Measurements from ENCODE around the gene DHH. TPM values are rescaled to one million over a fixed set of nuclear protein-coding genes. Genes with fewer than 3 reads are reported as not detected.

DHH gene
- total RNA-seq, 2 experiments from 2014 or later: 0.08 to 0.20 TPM

GRCh38 chr12:49055092-49055491 is 39.5 kb downstream of the DHH start:
- POLR2A ChIA-PET: interaction anchor here (1.3 to 2.3 kb wide), 2 partner anchors 15 to 76 kb away, joined by 4 to 9 read pairs; partner anchors contain the start of genes RHEBL1 and TUBA1B
- CTCF ChIA-PET: interaction anchor here (0.6 kb wide), 1 partner anchor 202 kb away, joined by 3 read pairs; no protein-coding TSS in a partner anchor
- H3K9me3 Mint-ChIP-seq: no peaks in the 10 kb centered on the region
- no peak for DNase-seq
- peaks cover 45% of the 10 kb centered on the region for H3K4me1 Mint-ChIP-seq
- no peaks in the 10 kb centered on the region for H3K27me3 Mint-ChIP-seq
- H3K27ac Mint-ChIP-seq: no peak overlapping the region
- H3K36me3 Mint-ChIP-seq (ENCODE audit: low read depth): peaks cover 73% of the 10 kb centered on the region
- no peak overlapping the region for H3K4me3 Mint-ChIP-seq

- CTCF ChIA-PET: interaction anchor here (0.6 kb wide), 2 partner anchors 189 to 202 kb away, joined by 3 read pairs; no protein-coding TSS in a partner anchor
- H3K27me3 Mint-ChIP-seq: no peaks in the 10 kb centered on the region
- H3K4me3 Mint-ChIP-seq: no peak overlapping the region
- peaks cover 45% of the 10 kb centered on the region for H3K4me1 Mint-ChIP-seq
- no peaks in the 10 kb centered on the region for H3K9me3 Mint-ChIP-seq
- H3K27ac Mint-ChIP-seq: no peak overlapping the region
- DNase-seq: no peak
- POLR2A ChIA-PET: interaction anchor here (0.9 kb wide), 1 partner anchor 35 kb away, joined by 3 read pairs; no protein-coding TSS in a partner anchor
- peaks cover 77% of the 10 kb centered on the region for H3K36me3 Mint-ChIP-seq (ENCODE audit: low read depth)
Observed at GRCh38 chr12:49054524-49054923, 40.1 kb downstream of the DHH start.

- CTCF ChIA-PET: interaction anchor here (0.9 kb wide), 1 partner anchor 10 kb away, joined by 4 read pairs; no protein-coding TSS in a partner anchor
- H3K27me3 Mint-ChIP-seq: no peaks in the 10 kb centered on the region
- H3K36me3 Mint-ChIP-seq (ENCODE audit: low read depth): peaks cover 77% of the 10 kb centered on the region
- H3K27ac Mint-ChIP-seq: no peak overlapping the region
- peaks cover 45% of the 10 kb centered on the region for H3K4me1 Mint-ChIP-seq
- no peak overlapping the region for H3K4me3 Mint-ChIP-seq
- DNase-seq: no peak
- POLR2A ChIA-PET: interaction anchor here (0.9 kb wide), 1 partner anchor 34 kb away, joined by 3 read pairs; no protein-coding TSS in a partner anchor
- H3K9me3 Mint-ChIP-seq: no peaks in the 10 kb centered on the region
Observed at GRCh38 chr12:49054096-49054495, 40.5 kb downstream of the DHH start.

GRCh38 chr12:49052451-49053208 is 42.0 kb downstream of the DHH start:
- CTCF ChIA-PET: interaction anchor here (0.6 kb wide), 1 partner anchor 46 kb away, joined by 3 read pairs; no protein-coding TSS in a partner anchor
- no peak for DNase-seq
- Mint-ChIP-seq H3K4me1 (peaks cover 31% of the 10 kb centered on the region), H3K27me3 (no peaks in the 10 kb centered on the region), H3K4me3 (no peak overlapping the region), H3K9me3 (no peaks in the 10 kb centered on the region), H3K27ac (no peak overlapping the region), H3K36me3 (ENCODE audit: low read depth) (peaks cover 85% of the 10 kb centered on the region)
- POLR2A ChIA-PET: no interaction called here

- peaks cover 24% of the 10 kb centered on the region for H3K4me1 Mint-ChIP-seq
- DNase-seq: no peak
- ChIA-PET CTCF (interaction anchor here (0.6 kb wide), 1 partner anchor 47 kb away, joined by 3 read pairs; no protein-coding TSS in a partner anchor), POLR2A (no interaction called here)
- H3K27ac Mint-ChIP-seq: no peak overlapping the region
- no peak overlapping the region for H3K4me3 Mint-ChIP-seq
- H3K27me3 Mint-ChIP-seq: no peaks in the 10 kb centered on the region
- H3K36me3 Mint-ChIP-seq (ENCODE audit: low read depth): peaks cover 86% of the 10 kb centered on the region
- no peaks in the 10 kb centered on the region for H3K9me3 Mint-ChIP-seq
Observed at GRCh38 chr12:49051777-49052438, 42.7 kb downstream of the DHH start.

- CTCF ChIA-PET: no interaction called here
Observed at GRCh38 chr12:49051373-49051764, 43.2 kb downstream of the DHH start.

GRCh38 chr12:49050507-49051372 is 43.9 kb downstream of the DHH start:
- ChIA-PET CTCF (no interaction called here), POLR2A (no interaction called here)
- Mint-ChIP-seq H3K4me1 (peaks cover 12% of the 10 kb centered on the region), H3K4me3 (no peak overlapping the region), H3K36me3 (ENCODE audit: low read depth) (peaks cover 94% of the 10 kb centered on the region), H3K9me3 (no peaks in the 10 kb centered on the region), H3K27me3 (no peaks in the 10 kb centered on the region), H3K27ac (no peak overlapping the region)
- no peak for DNase-seq

More at GRCh38 chr12:49051373-49051764, 43.2 kb downstream of the DHH start:
- no peaks in the 10 kb centered on the region for H3K9me3 Mint-ChIP-seq
- H3K4me1 Mint-ChIP-seq: peaks cover 18% of the 10 kb centered on the region
- H3K27me3 Mint-ChIP-seq: no peaks in the 10 kb centered on the region
- H3K27ac Mint-ChIP-seq: no peak overlapping the region
- H3K4me3 Mint-ChIP-seq: no peak overlapping the region
- POLR2A ChIA-PET: no interaction called here
- DNase-seq: no peak
- peaks cover 90% of the 10 kb centered on the region for H3K36me3 Mint-ChIP-seq (ENCODE audit: low read depth)

- Mint-ChIP-seq H3K4me3 (no peak overlapping the region), H3K27me3 (no peaks in the 10 kb centered on the region), H3K4me1 (peaks cover 2% of the 10 kb centered on the region), H3K9me3 (no peaks in the 10 kb centered on the region), H3K27ac (no peak overlapping the region), H3K36me3 (ENCODE audit: low read depth) (peaks cover 93% of the 10 kb centered on the region)
- ChIA-PET CTCF (no interaction called here), POLR2A (no interaction called here)
- no peak for DNase-seq
Observed at GRCh38 chr12:49049566-49050224, 44.9 kb downstream of the DHH start.

GRCh38 chr12:49048953-49049352 is 45.6 kb downstream of the DHH start:
- no peak overlapping the region for H3K4me3 Mint-ChIP-seq
- no peak for DNase-seq
- no peaks in the 10 kb centered on the region for H3K27me3 Mint-ChIP-seq
- H3K9me3 Mint-ChIP-seq: no peaks in the 10 kb centered on the region
- peaks cover 3% of the 10 kb centered on the region for H3K4me1 Mint-ChIP-seq
- ChIA-PET POLR2A (interaction anchor here (1.0 to 1.2 kb wide), 3 partner anchors 8 to 197 kb away, joined by 3 to 5 read pairs (median 3); partner anchors contain the start of gene DDX23), CTCF (interaction anchor here (1.0 kb wide), 1 partner anchor 15 kb away, joined by 3 read pairs; no protein-coding TSS in a partner anchor)
- H3K27ac Mint-ChIP-seq: no peak overlapping the region
- H3K36me3 Mint-ChIP-seq (ENCODE audit: low read depth): peaks cover 93% of the 10 kb centered on the region

- H3K9me3 Mint-ChIP-seq: no peaks in the 10 kb centered on the region
- peaks cover 5% of the 10 kb centered on the region for H3K4me1 Mint-ChIP-seq
- no peak overlapping the region for H3K27ac Mint-ChIP-seq
- no peak for DNase-seq
- no peak overlapping the region for H3K4me3 Mint-ChIP-seq
- H3K36me3 Mint-ChIP-seq (ENCODE audit: low read depth): peaks cover 91% of the 10 kb centered on the region
- POLR2A ChIA-PET: interaction anchor here (1.4 to 1.6 kb wide), 2 partner anchors 12 to 26 kb away, joined by 5 read pairs; no protein-coding TSS in a partner anchor
- CTCF ChIA-PET: interaction anchor here (0.7 to 1.5 kb wide), 3 partner anchors 17 to 29 kb away, joined by 3 to 6 read pairs (median 4); no protein-coding TSS in a partner anchor
- H3K27me3 Mint-ChIP-seq: no peaks in the 10 kb centered on the region
Observed at GRCh38 chr12:49046129-49046895, 48.3 kb downstream of the DHH start.

GRCh38 chr12:49044660-49045059 is 49.9 kb downstream of the DHH start:
- Mint-ChIP-seq H3K36me3 (ENCODE audit: low read depth) (peaks cover 90% of the 10 kb centered on the region), H3K9me3 (no peaks in the 10 kb centered on the region), H3K4me3 (no peak overlapping the region), H3K4me1 (peaks cover 5% of the 10 kb centered on the region), H3K27ac (peak overlapping the region; percentile 26), H3K27me3 (no peaks in the 10 kb centered on the region)
- DNase-seq: no peak
- ChIA-PET CTCF (interaction anchor here (0.7 to 2.0 kb wide), 10 partner anchors 11 to 191 kb away, joined by 3 to 13 read pairs (median 6); partner anchors contain the start of genes FKBP11 and RHEBL1), POLR2A (interaction anchor here (1.6 kb wide), 1 partner anchor 55 kb away, joined by 5 read pairs; no protein-coding TSS in a partner anchor)

Measured in activated CD4-positive, alpha-beta memory T cell treated with anti-CD3 and anti-CD28 coated beads, Interleukin-2, amount 10 ng/mL, durations not matched to agents 7 days and 5 days (primary cell).